Fibroblast of lung (primary cell): ENCODE results near the gene ENPP3. TPM values are rescaled to one million over a fixed set of nuclear protein-coding genes. Genes with fewer than 3 reads are reported as not detected.

Experiments
- DNase-seq, 2 donors: peaks; one replicate each; pipeline versions ENCODE4 v3.0.0 to v3.0.0-alpha.2; 2010; ENCODE audit warnings: low read depth in 2 of 2
- H2AFZ ChIP-seq: 2 replicates; pipeline ENCODE4 v1.5.1; 2012; ENCODE audit warnings: low read length, control low read depth, inconsistent platforms
- H3K27ac ChIP-seq: 2 replicates; pipeline ENCODE4 v1.5.1; 2011; ENCODE audit warnings: low read length, control low read depth; ENCODE audit not compliant: insufficient read depth
- H3K27me3 ChIP-seq: 2 replicates; pipeline ENCODE4 v1.5.1; 2011; ENCODE audit warnings: mild to moderate bottlenecking, low read length; ENCODE audit not compliant: control insufficient read depth, insufficient read depth
- H3K36me3 ChIP-seq: 2 replicates; pipeline ENCODE4 v1.5.1; 2011; ENCODE audit warnings: low read length; ENCODE audit not compliant: control insufficient read depth, insufficient read depth
- H3K4me1 ChIP-seq: 2 replicates; pipeline ENCODE4 v1.5.1; 2011; ENCODE audit warnings: low read length; ENCODE audit not compliant: control insufficient read depth, insufficient read depth; ENCODE audit errors: extremely low read depth
- H3K4me2 ChIP-seq: 2 replicates; pipeline ENCODE4 v1.5.1; 2011; ENCODE audit warnings: low read length, control low read depth; ENCODE audit not compliant: insufficient read depth; ENCODE audit errors: extremely low read depth
- H3K4me3 ChIP-seq, 4 experiments: fragments of 200-600 bp in 1 of 4; sonication (generic) in 1 of 4; replicated peaks in 1 of 4; 2 replicates each; pipeline ENCODE4 v1.5.1; 2011 to 2016; ENCODE audit warnings: low read length in 4 of 4, low read depth in 3 of 4, mild to moderate bottlenecking in 3 of 4, control low read depth in 2 of 4, inconsistent platforms in 1 of 4, mixed read lengths in 1 of 4; ENCODE audit not compliant: insufficient read depth in 1 of 4; ENCODE audit errors: control extremely low read depth in 1 of 4
- H3K79me2 ChIP-seq: 2 replicates; pipeline ENCODE4 v1.5.1; 2012; ENCODE audit warnings: mild to moderate bottlenecking, low read length, inconsistent platforms; ENCODE audit not compliant: control insufficient read depth, insufficient read depth
- H3K9ac ChIP-seq: 2 replicates; pipeline ENCODE4 v1.5.1; 2011; ENCODE audit warnings: mild to moderate bottlenecking, low read length, control low read depth; ENCODE audit not compliant: insufficient read depth
- H3K9me3 ChIP-seq: 2 replicates; pipeline ENCODE4 v1.5.1; 2012; ENCODE audit warnings: low read depth, low read length; ENCODE audit not compliant: control insufficient read depth, insufficient read depth
- H4K20me1 ChIP-seq: 2 replicates; pipeline ENCODE4 v1.5.1; 2011; ENCODE audit warnings: low read length; ENCODE audit not compliant: control insufficient read depth, insufficient read depth; ENCODE audit errors: extremely low read depth
- CTCF ChIP-seq, 2 donors: IDR thresholded peaks in 1 of 2; conservative IDR thresholded peaks in 1 of 2; 1 replicate in 1 of 2; 2 replicates in 1 of 2; pipeline ENCODE4 v1.5.1; 2011 to 2012; ENCODE audit warnings: low read length in 2 of 2, control low read depth in 1 of 2, inconsistent platforms in 1 of 2, low read depth in 1 of 2, mild to moderate bottlenecking in 1 of 2
- EZH2 ChIP-seq: IDR thresholded peaks from 2 replicates; pipeline ENCODE4 v1.5.1; 2012; ENCODE audit warnings: low read length, control low read depth, mild to moderate bottlenecking; ENCODE audit errors: missing control alignments
- polyA plus RNA-seq, 2 donors: library from polyadenylated mRNA; depleted of rRNA in 1 of 2; stranded (reverse) in 1 of 2; unstranded in 1 of 2; fragments of >200 nt; gene quantifications; 2 replicates each; pipeline ENCODE4 v1.2.1, GENCODE V29; 2011 to 2012; ENCODE audit warnings: missing spikeins in 1 of 2
- total RNA-seq: library from RNA; depleted of rRNA; stranded (reverse); fragments of >200 nt; gene quantifications from 2 replicates; pipeline ENCODE4 v1.2.1, GENCODE V29; 2014

ENPP3 gene
- total and polyA plus RNA-seq, 2 donors (not counting 1 experiment from before 2014, with no cell fraction given), result 0.06 to 0.17 TPM

- H2AFZ ChIP-seq, result no peak overlapping the region
Observed at GRCh38 chr6:131770776-131771175, 133.7 kb downstream of the ENPP3 start.

GRCh38 chr6:131773284-131773950 lies 136.3 kb downstream of the ENPP3 start:
- TF ChIP-seq CTCF (conservative IDR thresholded peaks at IDR 0.05 in 1 of 2, IDR thresholded peaks at IDR 0.05 in 1 of 2; ENCODE audit: low read depth in 1 of 2, low read length in 2 of 2) (no peak), EZH2 (no peak)
- Histone ChIP-seq H3K27me3 (no peaks in the 10 kb centered on the region), H3K36me3 (no peaks in the 10 kb centered on the region), H3K9ac (no peak overlapping the region), H4K20me1 (no peaks in the 10 kb centered on the region), H3K4me3 (no peak overlapping the region), H3K79me2 (no peaks in the 10 kb centered on the region), H3K4me1 (no peaks in the 10 kb centered on the region), H3K4me2 (no peak overlapping the region), H3K9me3 (no peaks in the 10 kb centered on the region), H2AFZ (no peak overlapping the region), H3K27ac (no peak overlapping the region)
- peak in 1 of 2 donors; percentile 27 for DNase-seq

More at GRCh38 chr6:131770776-131771175, 133.7 kb downstream of the ENPP3 start:
- Histone ChIP-seq H3K4me1 (no peaks in the 10 kb centered on the region), H3K27me3 (no peaks in the 10 kb centered on the region), H3K4me3 (no peak overlapping the region), H3K79me2 (no peaks in the 10 kb centered on the region), H3K4me2 (no peak overlapping the region), H3K36me3 (no peaks in the 10 kb centered on the region), H4K20me1 (no peaks in the 10 kb centered on the region), H3K9me3 (no peaks in the 10 kb centered on the region), H3K9ac (no peak overlapping the region), H3K27ac (no peak overlapping the region)
- DNase-seq, result no peak
- TF ChIP-seq EZH2 (no peak), CTCF (conservative IDR thresholded peaks at IDR 0.05 in 1 of 2, IDR thresholded peaks at IDR 0.05 in 1 of 2; ENCODE audit: low read depth in 1 of 2, low read length in 2 of 2) (no peak)

- no peak overlapping the region for H3K4me2 ChIP-seq
- H3K4me3 ChIP-seq, result no peak overlapping the region
- no peak for DNase-seq
- no peak overlapping the region for H3K9ac ChIP-seq
- TF ChIP-seq CTCF (conservative IDR thresholded peaks at IDR 0.05 in 1 of 2, IDR thresholded peaks at IDR 0.05 in 1 of 2; ENCODE audit: low read depth in 1 of 2, low read length in 2 of 2) (no peak), EZH2 (no peak)
- H3K36me3 ChIP-seq, result no peaks in the 10 kb centered on the region
- no peak overlapping the region for H3K27ac ChIP-seq
- H3K4me1 ChIP-seq, result no peaks in the 10 kb centered on the region
- no peaks in the 10 kb centered on the region for H3K27me3 ChIP-seq
- no peaks in the 10 kb centered on the region for H3K79me2 ChIP-seq
- no peak overlapping the region for H2AFZ ChIP-seq
- H4K20me1 ChIP-seq, result no peaks in the 10 kb centered on the region
- no peaks in the 10 kb centered on the region for H3K9me3 ChIP-seq
Observed at GRCh38 chr6:131775886-131776285, 138.8 kb downstream of the ENPP3 start.
